GM12865 (cell line): ENCODE results near the gene HPRT1.

Experiments
- DNase-seq: peaks from one replicate; pipeline ENCODE4 v3.0.0; 2010; ENCODE audit warnings: low read depth
- H3K4me3 ChIP-seq: 2 replicates; pipeline ENCODE4 v1.5.1; 2011; ENCODE audit warnings: mild to moderate bottlenecking, low read depth, low read length, control low read depth
- TF ChIP-seq, protein P1 (sequence below): IDR thresholded peaks from 2 replicates; pipeline ENCODE4 v1.5.1; 2011; ENCODE audit warnings: low read length, control low read depth, low read depth, inconsistent platforms; ENCODE audit not compliant: insufficient read depth; ENCODE audit errors: missing control alignments

The HPRT1 gene

DNA sequence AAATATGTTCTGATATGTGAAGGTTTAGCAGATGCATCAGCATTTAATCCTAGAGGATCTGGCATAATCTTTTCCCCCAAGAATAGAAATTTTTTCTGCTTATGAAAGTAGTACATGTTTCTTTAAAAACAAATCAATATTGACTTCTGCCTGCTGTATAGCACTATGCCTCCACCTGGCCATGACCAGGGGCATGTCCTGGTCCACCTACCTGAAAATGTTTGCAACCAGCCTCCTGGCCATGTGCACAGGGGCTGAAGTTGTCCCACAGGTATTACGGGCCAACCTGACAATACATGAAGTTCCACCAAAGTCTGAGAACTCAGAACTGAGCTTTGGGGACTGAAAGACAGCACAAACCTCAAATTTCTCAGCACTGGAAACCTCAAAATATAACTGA, 10.0 kb downstream of the HPRT1 start:
- DNase-seq: no peak
- TF ChIP-seq, protein P1, sequence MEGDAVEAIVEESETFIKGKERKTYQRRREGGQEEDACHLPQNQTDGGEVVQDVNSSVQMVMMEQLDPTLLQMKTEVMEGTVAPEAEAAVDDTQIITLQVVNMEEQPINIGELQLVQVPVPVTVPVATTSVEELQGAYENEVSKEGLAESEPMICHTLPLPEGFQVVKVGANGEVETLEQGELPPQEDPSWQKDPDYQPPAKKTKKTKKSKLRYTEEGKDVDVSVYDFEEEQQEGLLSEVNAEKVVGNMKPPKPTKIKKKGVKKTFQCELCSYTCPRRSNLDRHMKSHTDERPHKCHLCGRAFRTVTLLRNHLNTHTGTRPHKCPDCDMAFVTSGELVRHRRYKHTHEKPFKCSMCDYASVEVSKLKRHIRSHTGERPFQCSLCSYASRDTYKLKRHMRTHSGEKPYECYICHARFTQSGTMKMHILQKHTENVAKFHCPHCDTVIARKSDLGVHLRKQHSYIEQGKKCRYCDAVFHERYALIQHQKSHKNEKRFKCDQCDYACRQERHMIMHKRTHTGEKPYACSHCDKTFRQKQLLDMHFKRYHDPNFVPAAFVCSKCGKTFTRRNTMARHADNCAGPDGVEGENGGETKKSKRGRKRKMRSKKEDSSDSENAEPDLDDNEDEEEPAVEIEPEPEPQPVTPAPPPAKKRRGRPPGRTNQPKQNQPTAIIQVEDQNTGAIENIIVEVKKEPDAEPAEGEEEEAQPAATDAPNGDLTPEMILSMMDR: no peak
- H3K4me3 ChIP-seq: no peak overlapping the region

DNA sequence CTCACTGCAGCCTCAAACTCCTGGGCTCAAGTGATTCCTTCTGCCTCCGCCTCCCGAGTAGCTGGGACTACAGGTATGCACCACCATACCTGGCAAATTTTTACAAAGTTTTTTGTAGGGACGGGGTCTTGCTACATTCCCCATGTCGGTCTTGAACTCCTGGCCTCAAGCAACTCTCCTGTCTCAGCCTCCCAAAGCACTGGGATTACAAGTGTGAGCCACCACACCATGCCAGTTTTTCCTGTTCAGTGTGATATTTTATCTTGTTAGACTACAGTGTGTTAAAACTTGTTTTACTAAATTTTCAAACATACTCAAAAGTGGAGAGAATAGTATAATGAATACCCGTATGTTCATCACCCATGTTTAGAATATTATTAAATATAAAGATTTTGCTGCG, 12.1 kb downstream of the HPRT1 start:
- no peak for DNase-seq
- no peak overlapping the region for H3K4me3 ChIP-seq
- TF ChIP-seq, protein P1: no peak

GRCh38 chrX:134476284-134476683, 16.3 kb downstream of the HPRT1 start:
- DNase-seq: no peak
- no peak overlapping the region for H3K4me3 ChIP-seq
- TF ChIP-seq, protein P1: no peak

DNA sequence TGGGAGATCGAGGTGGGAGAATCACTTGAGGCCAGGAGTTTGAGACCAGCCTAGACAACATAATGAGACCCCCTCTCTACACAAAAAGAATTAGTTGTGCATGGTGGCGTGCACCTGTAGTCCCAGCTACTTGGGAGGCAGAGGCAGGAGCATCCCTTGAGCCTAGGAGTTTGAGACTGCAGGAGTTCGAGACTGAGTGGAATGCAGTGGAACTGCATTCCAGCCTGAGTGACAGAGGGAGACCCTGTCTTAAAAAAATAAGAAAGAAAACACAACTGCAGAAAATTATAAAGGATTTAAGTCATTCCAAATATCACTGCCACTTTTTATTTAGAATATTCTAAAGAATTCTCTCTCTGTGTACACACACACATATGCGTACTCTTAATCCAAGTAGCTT, 18.4 kb downstream of the HPRT1 start:
- no peak for DNase-seq
- no peak overlapping the region for H3K4me3 ChIP-seq
- TF ChIP-seq, protein P1: no peak

DNA sequence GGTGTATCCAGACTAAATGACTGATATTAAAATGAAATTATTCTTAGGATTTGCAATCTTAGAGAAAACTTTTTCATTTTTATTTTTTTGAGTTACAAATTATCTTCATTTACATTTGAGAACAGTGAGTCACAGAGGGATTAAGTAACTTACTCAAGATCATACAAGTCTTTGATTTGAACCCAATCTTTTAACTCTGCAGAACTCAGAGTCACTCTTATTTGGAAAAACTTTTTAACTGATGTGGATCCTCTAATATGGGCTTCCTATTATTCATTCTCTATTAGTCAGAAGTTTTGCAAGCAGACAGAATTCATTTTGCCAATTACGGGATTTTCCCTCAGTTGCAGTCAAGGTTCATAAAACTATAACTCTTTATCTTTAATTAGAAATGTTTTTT, 20.1 kb downstream of the HPRT1 start:
- no peak overlapping the region for H3K4me3 ChIP-seq
- DNase-seq: no peak
- TF ChIP-seq, protein P1: no peak

DNA sequence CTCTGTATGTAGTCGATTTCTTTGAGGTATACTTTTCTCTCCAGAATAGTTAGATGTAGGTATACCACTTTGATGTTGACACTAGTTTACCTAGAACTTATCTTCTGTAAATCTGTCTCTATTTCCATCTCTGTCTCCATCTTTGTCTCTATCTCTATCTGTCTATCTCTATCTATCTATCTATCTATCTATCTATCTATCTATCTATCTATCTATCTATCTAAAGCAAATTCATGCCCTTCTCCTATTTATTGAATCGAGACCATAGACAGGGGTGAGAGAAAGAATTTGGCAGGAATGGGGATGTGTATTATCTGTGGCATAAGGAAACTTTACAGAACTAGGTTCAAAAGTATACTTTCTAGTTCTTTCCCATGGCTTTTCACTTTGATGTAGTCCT, 21.4 kb downstream of the HPRT1 start:
- no peak for DNase-seq
- TF ChIP-seq, protein P1: no peak
- no peak overlapping the region for H3K4me3 ChIP-seq

DNA sequence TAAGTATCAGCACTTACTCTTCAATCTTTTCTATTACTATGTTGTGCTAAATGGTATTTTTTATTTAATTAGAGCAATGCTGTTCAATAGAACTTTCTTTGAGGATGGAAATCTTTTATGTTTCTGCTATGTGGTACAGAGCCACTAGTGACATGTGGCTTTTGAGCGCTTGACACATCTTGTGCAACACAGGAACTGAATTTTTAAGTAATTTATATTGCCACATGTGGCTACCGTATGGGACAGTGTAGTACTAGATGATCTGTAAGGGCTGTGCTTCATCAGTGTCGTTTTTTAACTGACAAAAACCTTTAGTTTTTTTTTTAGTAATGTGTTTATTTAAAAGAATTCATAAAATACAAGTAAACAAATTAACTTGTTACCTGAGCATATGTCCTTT, 22.4 kb downstream of the HPRT1 start:
- no peak for DNase-seq
- H3K4me3 ChIP-seq: no peak overlapping the region
- TF ChIP-seq, protein P1: no peak
